Endothelial cell of umbilical vein (primary cell): ENCODE results near the gene XRN2. TPM values are rescaled to one million over a fixed set of nuclear protein-coding genes. Genes with fewer than 3 reads are reported as not detected.

Source experiments
- BruUV-seq: library from RNA; stranded (reverse); fragments of 400-500 nt; replicated peaks from 2 replicates; lab custom pipeline; 2021; lab: Mats Ljungman, UMichigan
- CTCF ChIA-PET: fragments of 300-600, 350-600 bp; sonication (Branson Sonifier 250); formaldehyde crosslinking; loops from one replicate; lab custom pipeline; 2021; ENCODE audit warnings: antibody characterized with exemption, inconsistent platforms; lab: Charles Lee
- POLR2A ChIA-PET: fragments of 300-600, 350-600 bp; sonication (Branson Sonifier 250); formaldehyde crosslinking; loops from one replicate; lab custom pipeline; 2021; ENCODE audit warnings: antibody characterized with exemption, inconsistent platforms; lab: Charles Lee
- DNase-seq: peaks from one replicate; pipeline ENCODE4 v3.0.0-alpha.2; 2011; ENCODE audit warnings: low read depth, low spot score
- FAIRE-seq: peaks from 2 replicates; lab custom pipeline; 2011; peaks lifted over from hg19 to GRCh38; lab: Jason Lieb, UNC
- H2AFZ ChIP-seq: 2 replicates; pipeline ENCODE4 v1.6.0; 2012; ENCODE audit warnings: low read depth, low read length, control low read depth, inconsistent platforms
- H3K27ac ChIP-seq: 2 replicates; pipeline ENCODE4 v1.5.1; 2011; ENCODE audit warnings: low read depth, mild to moderate bottlenecking, control low read depth, low read length, moderate library complexity; ENCODE audit not compliant: insufficient read depth
- H3K27me3 ChIP-seq, 2 experiments: 2 replicates each; pipeline versions ENCODE4 v1.6.0 to v1.6.1; 2011; ENCODE audit warnings: low read length in 2 of 2, mixed read lengths in 1 of 2; ENCODE audit not compliant: control insufficient read depth in 2 of 2, insufficient read depth in 2 of 2
- H3K36me3 ChIP-seq, 2 experiments: 2 replicates in 1 of 2; 3 replicates in 1 of 2; pipeline ENCODE4 v1.5.1; 2011; ENCODE audit warnings: low read length in 2 of 2, mild to moderate bottlenecking in 1 of 2, moderate library complexity in 1 of 2; ENCODE audit not compliant: control insufficient read depth in 2 of 2, insufficient read depth in 2 of 2; ENCODE audit errors: extremely low read depth in 1 of 2
- H3K4me1 ChIP-seq: 3 replicates; pipeline ENCODE4 v1.5.1; 2011; ENCODE audit warnings: mild to moderate bottlenecking, low read length; ENCODE audit not compliant: control insufficient read depth, insufficient read depth; ENCODE audit errors: extremely low read depth
- H3K4me2 ChIP-seq: 2 replicates; pipeline ENCODE4 v1.6.1; 2011; ENCODE audit warnings: low read length, control low read depth, mixed read lengths; ENCODE audit not compliant: insufficient read depth
- H3K4me3 ChIP-seq, 3 experiments: fragments of 200-600 bp in 1 of 3; sonication (generic), shearing (Covaris generic) in 1 of 3; replicated peaks in 1 of 3; 2 replicates each; pipeline ENCODE4 v1.5.1; 2011 to 2016; ENCODE audit warnings: control low read depth in 3 of 3, low read length in 3 of 3, mild to moderate bottlenecking in 2 of 3, inconsistent platforms in 1 of 3, low read depth in 1 of 3, moderate library complexity in 1 of 3; ENCODE audit not compliant: insufficient read depth in 1 of 3
- H3K79me2 ChIP-seq: 2 replicates; pipeline ENCODE4 v1.6.0; 2012; ENCODE audit warnings: low read length, inconsistent platforms; ENCODE audit not compliant: control insufficient read depth, insufficient read depth
- H3K9ac ChIP-seq: replicated peaks from 2 replicates; pipeline ENCODE3; 2011; ENCODE audit warnings: low read length, control low read depth; ENCODE audit not compliant: insufficient read depth; ENCODE audit errors: extremely low read depth
- H3K9me1 ChIP-seq: replicated peaks from 3 replicates; pipeline ENCODE4 v1.6.0; 2011; ENCODE audit warnings: mild to moderate bottlenecking, low read length; ENCODE audit not compliant: control insufficient read depth, insufficient read depth; ENCODE audit errors: extremely low read depth
- H3K9me3 ChIP-seq: replicated peaks from 2 replicates; pipeline ENCODE4 v1.5.1; 2012; ENCODE audit warnings: low read length, inconsistent platforms; ENCODE audit not compliant: control insufficient read depth, insufficient read depth
- H4K20me1 ChIP-seq: replicated peaks from 2 replicates; pipeline ENCODE3; 2011; ENCODE audit warnings: mild to moderate bottlenecking, low read length; ENCODE audit not compliant: control insufficient read depth, insufficient read depth; ENCODE audit errors: extremely low read depth
- CTCF ChIP-seq, 2 donors: IDR thresholded peaks; 1 replicate in 1 of 2; 2 replicates in 1 of 2; pipeline ENCODE4 v1.5.1; 2011; ENCODE audit warnings: low read length in 2 of 2, mild to moderate bottlenecking in 2 of 2, moderate library complexity in 2 of 2, control low read depth in 1 of 2, inconsistent platforms in 1 of 2, low read depth in 1 of 2; ENCODE audit not compliant: insufficient read depth in 1 of 2; ENCODE audit errors: extremely low read depth in 1 of 2
- EZH2 ChIP-seq: IDR thresholded peaks from 2 replicates; pipeline ENCODE4 v1.6.1; 2012; ENCODE audit warnings: borderline replicate concordance, low read depth, mild to moderate bottlenecking, moderate library complexity, low read length, inconsistent platforms; ENCODE audit not compliant: severe bottlenecking
- MAX ChIP-seq: IDR thresholded peaks from 2 replicates; pipeline ENCODE4 v1.6.1; 2011; ENCODE audit not compliant: insufficient read depth, insufficient read length
- dilution Hi-C: fragments of 300-500 bp; cut with MboI; formaldehyde crosslinking; loops from one replicate; pipeline ENCODE4 v1.15.0; 2019; ENCODE audit warnings: low sequenced_read_pairs; ENCODE audit not compliant: extremely low pct_ligation_motif_present
- intact Hi-C: fragments of 100-400 bp; cut with micrococcal nuclease; formaldehyde crosslinking; loops from one replicate; pipeline ENCODE4 v1.10.0; 2022
- polyA plus RNA-seq, 4 experiments: library from polyadenylated mRNA; depleted of rRNA in 3 of 4; stranded (reverse) in 3 of 4; unstranded in 1 of 4; fragments of >200 nt; gene quantifications; 2 replicates each; pipeline versions ENCODE4 v1.2.1 to v1.2.3, GENCODE V29; 2011 to 2012; ENCODE audit warnings: missing spikeins in 1 of 4
- total RNA-seq: library from RNA; stranded (reverse); gene quantifications from 2 replicates; pipeline ENCODE4 v1.2.3, GENCODE V29; 2021

XRN2 gene
- total and polyA plus RNA-seq, 2 donors (not counting 3 experiments of a cell fraction or from before 2014, with no cell fraction given) = 32.3 to 66.6 TPM

GRCh38 chr20:21393166-21393565, 90.0 kb downstream of the XRN2 start:
- intact Hi-C loops = loop anchor here (2.0 to 10.0 kb wide), 3 partner anchors 90 to 268 kb away; partner anchors contain the start of genes KIZ and XRN2
- Histone ChIP-seq H3K27me3 (peaks cover 53 to 73% of the 10 kb centered on the region in 2 experiments), H3K4me2 (peak overlapping the region; percentile 55), H3K4me1 (peaks cover 7% of the 10 kb centered on the region), H3K36me3 (peaks cover 0 to 6% of the 10 kb centered on the region in 2 experiments), H3K79me2 (no peaks in the 10 kb centered on the region), H2AFZ (no peak overlapping the region), H3K4me3 (no peak overlapping the region), H3K9ac (no peak overlapping the region), H3K27ac (no peak overlapping the region), H4K20me1 (peaks cover 2% of the 10 kb centered on the region), H3K9me3 (no peaks in the 10 kb centered on the region), H3K9me1 (no peaks in the 10 kb centered on the region)
- CTCF ChIA-PET = interaction anchor here (1.1 kb wide), 1 partner anchor 9 kb away, joined by 3 read pairs; no protein-coding TSS in a partner anchor
- no peak for DNase-seq
- no peak for FAIRE-seq
- dilution Hi-C loops = no loop called here
- BruUV-seq = no TSS peak
- TF ChIP-seq EZH2 (peak; percentile 55), MAX (no peak), CTCF (IDR thresholded peaks at IDR 0.05; ENCODE audit: extremely low read depth in 1 of 2, insufficient read depth in 1 of 2, low read depth in 1 of 2, low read length in 2 of 2) (no peak)
- POLR2A ChIA-PET = no interaction called here
